A549 (cell line): ENCODE data around the gene SLC36A4. TPM values are rescaled to one million over a fixed set of nuclear protein-coding genes. Genes with fewer than 3 reads are reported as not detected.

ENCODE experiments used
- ATAC-seq, 2 experiments: fragments of 200-7000 bp in 1 of 2; fragments of >200 bp in 1 of 2; cut with Nextera tagmentation in 1 of 2; cut with Tn5 transposase in 1 of 2; 3 replicates each; pipeline versions ENCODE4 v1.8.0 to v1.9.1; 2018 to 2020; ENCODE audit warnings: mild to moderate bottlenecking in 1 of 2, moderate library complexity in 1 of 2
- CTCF ChIA-PET: fragments of 300-600 bp; sonication (Branson Sonifier 250); formaldehyde crosslinking; extraction: SDS; loops from one replicate; lab custom pipeline; 2021; ENCODE audit warnings: antibody characterized with exemption, inconsistent platforms; lab: Yijun Ruan, JAX
- POLR2A ChIA-PET: fragments of 350-600 bp; formaldehyde crosslinking; extraction: SDS; loops from one replicate; lab custom pipeline; 2021; ENCODE audit warnings: antibody characterized with exemption, inconsistent platforms; lab: Yijun Ruan, JAX
- DNase-seq, 2 experiments: peaks; one replicate each; pipeline versions ENCODE4 v3.0.0 to v3.0.0-alpha.2; 2011 to 2016; ENCODE audit warnings: low read depth in 1 of 2, low spot score in 1 of 2
- FAIRE-seq: peaks from 2 replicates; lab custom pipeline; 2011; peaks lifted over from hg19 to GRCh38; lab: Jason Lieb, UNC
- H3K27ac ChIP-seq, 2 experiments: fragments of >200 bp; sonication (Bioruptor Twin); formaldehyde crosslinking; 3 replicates each; pipeline ENCODE4 v1.5.1; 2016 to 2017
- H3K4me1 ChIP-seq: fragments of >200 bp; sonication (Bioruptor Twin); formaldehyde crosslinking; 3 replicates; pipeline ENCODE4 v1.6.1; 2016
- H3K4me2 ChIP-seq: fragments of >200 bp; sonication (Bioruptor Twin); formaldehyde crosslinking; 3 replicates; pipeline ENCODE4 v1.6.1; 2016
- H3K4me3 ChIP-seq: fragments of >200 bp; sonication (Bioruptor Twin); formaldehyde crosslinking; 3 replicates; pipeline ENCODE4 v1.5.1; 2016
- H3K9me3 ChIP-seq: fragments of >200 bp; sonication (Bioruptor Twin); formaldehyde crosslinking; 3 replicates; pipeline ENCODE4 v1.6.1; 2016
- BCL3 ChIP-seq: fragments of >200 bp; sonication (Bioruptor Twin); formaldehyde crosslinking; IDR thresholded peaks from 3 replicates; pipeline ENCODE4 v1.6.1; 2016
- BHLHE40 ChIP-seq: IDR thresholded peaks from 2 replicates; pipeline ENCODE4 v1.6.1; 2012; ENCODE audit warnings: low read depth, low read length, inconsistent platforms
- CBX2 ChIP-seq: fragments of 200-600 bp; sonication (generic); IDR thresholded peaks from 2 replicates; pipeline ENCODE4 v1.6.1; 2016; ENCODE audit warnings: low read depth, mild to moderate bottlenecking, borderline replicate concordance
- CHD2 ChIP-seq: fragments of 150-350 bp; IDR thresholded peaks from 2 replicates; pipeline ENCODE4 v1.6.1; 2014; ENCODE audit warnings: low read length; ENCODE audit not compliant: partially characterized antibody
- CHD4 ChIP-seq: fragments of 200-600 bp; sonication (generic); IDR thresholded peaks from 2 replicates; pipeline ENCODE4 v1.6.1; 2016; ENCODE audit warnings: antibody characterized with exemption, mild to moderate bottlenecking, borderline replicate concordance
- EHF ChIP-seq: fragments of 250-450 bp; sonication (Bioruptor Pico); IDR thresholded peaks from 2 replicates; pipeline ENCODE4 v1.5.0; 2020; ENCODE audit warnings: mild to moderate bottlenecking
- ELK1 ChIP-seq: fragments of 150-350 bp; IDR thresholded peaks from 2 replicates; pipeline ENCODE4 v1.6.1; 2014; ENCODE audit warnings: low read depth, mild to moderate bottlenecking, low read length
- FOSB ChIP-seq: fragments of 250-450 bp; sonication (Bioruptor Pico); IDR thresholded peaks from 2 replicates; pipeline ENCODE4 v1.5.0; 2020; ENCODE audit warnings: mild to moderate bottlenecking, moderate library complexity
- FOSL2 ChIP-seq, 2 experiments: fragments of 450-650 bp in 1 of 2; fragments of >200 bp in 1 of 2; sonication (Bioruptor Twin) in 1 of 2; formaldehyde crosslinking; IDR thresholded peaks; 2 replicates each; pipeline versions ENCODE4 v1.5.0 to v1.6.1; 2016 to 2020; ENCODE audit warnings: mild to moderate bottlenecking in 1 of 2, moderate library complexity in 1 of 2
- HDAC2 ChIP-seq: fragments of 200-600 bp; sonication (generic); IDR thresholded peaks from 2 replicates; pipeline ENCODE4 v1.6.1; 2016
- HEYL ChIP-seq: fragments of 250-450 bp; sonication (Bioruptor Pico); IDR thresholded peaks from 2 replicates; pipeline ENCODE4 v1.8.0; 2021; ENCODE audit warnings: mild to moderate bottlenecking, moderate library complexity
- HOXA7 ChIP-seq: fragments of 250-450 bp; sonication (Bioruptor Pico); IDR thresholded peaks from 2 replicates; pipeline ENCODE4 v1.5.0; 2020; ENCODE audit warnings: mild to moderate bottlenecking, moderate library complexity
- HOXB13 ChIP-seq: fragments of 250-450 bp; sonication (Bioruptor Pico); IDR thresholded peaks from 2 replicates; pipeline ENCODE4 v1.5.0; 2020; ENCODE audit warnings: low read depth, mild to moderate bottlenecking, moderate library complexity
- JUNB ChIP-seq: fragments of >200 bp; sonication (Bioruptor Twin); formaldehyde crosslinking; IDR thresholded peaks from 2 replicates; pipeline ENCODE4 v1.6.1; 2016
- KDM1A ChIP-seq: fragments of 200-600 bp; sonication (generic); IDR thresholded peaks from 2 replicates; pipeline ENCODE4 v1.6.1; 2016; ENCODE audit warnings: low read depth, mild to moderate bottlenecking
- MYC ChIP-seq: IDR thresholded peaks from 2 replicates; pipeline ENCODE4 v1.6.1; 2012; ENCODE audit warnings: mild to moderate bottlenecking, inconsistent platforms, low read length, improper control_type of control experiment, borderline replicate concordance
- NFE2L2 ChIP-seq: fragments of 150-350 bp; conservative IDR thresholded peaks from 2 replicates; pipeline ENCODE4 v1.6.1; 2014; ENCODE audit warnings: low read length
- POLR2A ChIP-seq: IDR thresholded peaks from 2 replicates; pipeline ENCODE4 v1.6.1; 2012; ENCODE audit warnings: mild to moderate bottlenecking, low read length
- RAD21 ChIP-seq, 2 experiments: fragments of >200 bp in 1 of 2; sonication (Bioruptor Twin) in 1 of 2; formaldehyde crosslinking in 1 of 2; IDR thresholded peaks in 1 of 2; conservative IDR thresholded peaks in 1 of 2; 2 replicates in 1 of 2; 3 replicates in 1 of 2; pipeline ENCODE4 v1.6.1; 2012 to 2018; ENCODE audit warnings: inconsistent platforms in 1 of 2
- RARB ChIP-seq: fragments of 250-450 bp; sonication (Bioruptor Pico); IDR thresholded peaks from 2 replicates; pipeline ENCODE4 v1.8.0; 2021; ENCODE audit warnings: mild to moderate bottlenecking, moderate library complexity
- REST ChIP-seq: fragments of 200-600 bp; sonication (generic); IDR thresholded peaks from 2 replicates; pipeline ENCODE4 v1.6.1; 2016; ENCODE audit warnings: antibody characterized with exemption, mild to moderate bottlenecking, moderate library complexity
- SREBF2 ChIP-seq: fragments of 450-650 bp; IDR thresholded peaks from 2 replicates; pipeline ENCODE4 v1.6.1; 2014; ENCODE audit warnings: mild to moderate bottlenecking, moderate library complexity
- USF2 ChIP-seq: fragments of 450-650 bp; IDR thresholded peaks from 2 replicates; pipeline ENCODE4 v1.6.1; 2014; ENCODE audit warnings: antibody characterized with exemption
- ZC3H11A ChIP-seq: fragments of 450-650 bp; IDR thresholded peaks from 2 replicates; pipeline ENCODE4 v1.6.1; 2014; ENCODE audit warnings: antibody characterized with exemption, mild to moderate bottlenecking
- ZFP36 ChIP-seq: fragments of 450-650 bp; IDR thresholded peaks from 2 replicates; pipeline ENCODE4 v1.6.1; 2014; ENCODE audit warnings: borderline replicate concordance; ENCODE audit not compliant: partially characterized antibody
- ZNF302 ChIP-seq: fragments of 250-450 bp; sonication (Bioruptor Pico); IDR thresholded peaks from 2 replicates; pipeline ENCODE4 v1.9.0; 2021; ENCODE audit warnings: inconsistent platforms, mild to moderate bottlenecking, moderate library complexity
- WGBS: methylation state at CpG from one replicate; pipeline ENCODE4 v1.1.6; 2017; ENCODE audit errors: missing lambda C conversion rate; 5-methylcytosine and 5-hydroxymethylcytosine counted together
- polyA plus RNA-seq, 4 experiments: library from polyadenylated mRNA; depleted of rRNA in 3 of 4; stranded (reverse); fragments of >200 nt; fragmentation: RNase III in 1 of 4; extraction: RNeasy Plus Mini Kit Qiagen cat#74134 plus additional on column Dnase treatment in 1 of 4; gene quantifications; 2 replicates in 3 of 4; 3 replicates in 1 of 4; pipeline ENCODE4 v1.2.3, GENCODE V29; 2011 to 2017

Gene SLC36A4
- polyA plus RNA-seq, 2 of the 4 experiments (the other 2 are of a cell fraction) = 24.1 to 30.5 TPM

GRCh38 chr11:93166194-93166593 is 31.6 kb downstream of the SLC36A4 start (continued):
- no peak for TF ChIP-seq REST
- TF ChIP-seq FOSL2 (IDR thresholded peaks at IDR 0.05) = no peak
- no peak for TF ChIP-seq FOSL2 (CRISPR knock-in tag; IDR thresholded peaks at IDR 0.05)
- TF ChIP-seq FOSB (CRISPR knock-in tag) = no peak
- TF ChIP-seq EHF (CRISPR knock-in tag) = no peak
- TF ChIP-seq KDM1A = no peak
- no peak for TF ChIP-seq CHD2
- no peak for TF ChIP-seq HOXA7
- no peak for TF ChIP-seq JUNB
- no peak for TF ChIP-seq ELK1
- TF ChIP-seq, all 56 proteins: peak for 0

GRCh38 chr11:93160808-93161207 is 37.0 kb downstream of the SLC36A4 start:
- ChIA-PET POLR2A (no interaction called here), CTCF (interaction anchor here (1.3 to 4.2 kb wide), 3 partner anchors 8 to 219 kb away, joined by 3 to 17 read pairs (median 11); no protein-coding TSS in a partner anchor)
- no peak for FAIRE-seq
- no peak for TF ChIP-seq CHD4
- no peak for TF ChIP-seq FOSB (CRISPR knock-in tag)
- TF ChIP-seq USF2 = no peak
- no peak for TF ChIP-seq RARB (CRISPR knock-in tag)
- H3K4me1 ChIP-seq = no peaks in the 10 kb centered on the region
- no peak overlapping the region for H3K4me3 ChIP-seq
- WGBS = 86% methylated on average over 1 of the region's 1 CpG
- no peak for ATAC-seq
- H3K27ac ChIP-seq = no peak overlapping the region
- no peak overlapping the region for H3K4me2 ChIP-seq
- H3K9me3 ChIP-seq = no peaks in the 10 kb centered on the region
- DNase-seq = no peak

GRCh38 chr11:93160156-93160555 is 37.6 kb downstream of the SLC36A4 start:
- TF ChIP-seq HOXB13 (CRISPR knock-in tag) = no peak
- no peak for TF ChIP-seq BCL3
- no peak for TF ChIP-seq EHF (CRISPR knock-in tag)
- no peak for TF ChIP-seq BHLHE40
- TF ChIP-seq HEYL = no peak
- no peak for TF ChIP-seq ZC3H11A
- no peak for TF ChIP-seq CHD2
- no peak for TF ChIP-seq SREBF2
- no peak for TF ChIP-seq RAD21 (conservative IDR thresholded peaks at IDR 0.05 in 1 of 2, IDR thresholded peaks at IDR 0.05 in 1 of 2)
- no peak for TF ChIP-seq ZNF302 (CRISPR knock-in tag)
- no peak for TF ChIP-seq FOSB (CRISPR knock-in tag)
- no peak for TF ChIP-seq ZFP36
- no peak for TF ChIP-seq RARB (CRISPR knock-in tag)
- no peak for TF ChIP-seq USF2
- no peak for TF ChIP-seq NFE2L2
- TF ChIP-seq HDAC2 = no peak
- TF ChIP-seq MYC = no peak
- TF ChIP-seq CBX2 = no peak
- no peak for TF ChIP-seq POLR2A
- Histone ChIP-seq H3K4me3 (no peak overlapping the region), H3K9me3 (no peaks in the 10 kb centered on the region), H3K4me1 (no peaks in the 10 kb centered on the region), H3K4me2 (no peak overlapping the region), H3K27ac (no peak overlapping the region)
- ATAC-seq (no peak), FAIRE-seq (no peak), DNase-seq (no peak)
- ChIA-PET CTCF (interaction anchor here (2.0 to 4.2 kb wide), 2 partner anchors 9 to 218 kb away, joined by 11 to 17 read pairs; no protein-coding TSS in a partner anchor), POLR2A (no interaction called here)
